Activated CD8-positive, alpha-beta memory T cell treated with anti-CD3 and anti-CD28 coated beads, Interleukin-2, amount 50 U/mL, for 4 hours (primary cell): ENCODE data around the gene SLC5A10.
"Not testable (repeated sequence)": the region's sequence is repeated elsewhere in the genome, so short reads cannot be mapped to it uniquely, and the experiment has no call there.

ENCODE experiments used
- DNase-seq: peaks from one replicate; pipeline ENCODE4 v3.0.0-alpha.2; 2020

The SLC5A10 gene

DNA sequence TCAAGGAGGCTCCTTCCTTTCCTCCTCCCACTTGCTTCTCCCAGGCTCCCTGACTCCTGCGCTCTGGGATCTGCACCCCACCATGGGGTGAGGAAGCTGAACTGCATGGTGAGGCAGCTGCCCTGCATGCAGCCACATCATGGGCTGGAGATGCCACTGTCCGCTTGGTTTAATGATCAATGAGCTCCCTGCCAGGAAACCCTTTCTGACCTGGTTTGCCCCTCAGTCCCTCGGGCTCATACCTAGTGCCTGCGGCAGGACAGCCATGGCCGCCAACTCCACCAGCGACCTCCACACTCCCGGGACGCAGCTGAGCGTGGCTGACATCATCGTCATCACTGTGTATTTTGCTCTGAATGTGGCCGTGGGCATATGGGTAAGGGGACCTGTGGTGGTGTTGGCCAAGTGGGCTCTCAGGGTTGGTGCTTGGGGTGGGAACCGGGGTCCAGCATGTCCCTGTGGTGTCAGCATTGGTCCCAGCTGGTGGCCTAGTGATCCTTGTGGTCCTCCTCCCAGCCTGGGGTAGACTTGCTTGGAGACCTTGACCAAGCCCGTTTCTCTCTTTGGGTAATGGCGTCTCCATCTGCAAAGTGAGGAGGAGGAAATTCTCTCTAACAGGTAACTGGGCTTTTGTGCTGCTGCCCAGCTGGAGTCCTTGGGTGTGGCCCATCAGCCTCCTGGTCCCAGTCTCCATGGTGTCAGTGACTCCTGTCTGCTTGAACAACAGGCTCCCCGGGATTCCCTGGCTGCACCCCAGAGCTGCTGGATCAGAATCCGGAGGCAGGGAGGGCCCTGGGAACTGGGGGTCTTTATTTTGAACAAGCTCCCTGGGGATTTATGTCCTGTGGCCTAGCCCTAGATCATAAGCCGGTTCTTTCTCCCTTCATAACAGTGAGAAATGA is at the start of gene SLC5A10:
Gene SLC5A10 (plus strand): TSS at position 225 of the 902 bp plus-strand sequence. CDS start 41 bp downstream, at position 266.
- no peak for DNase-seq

DNA sequence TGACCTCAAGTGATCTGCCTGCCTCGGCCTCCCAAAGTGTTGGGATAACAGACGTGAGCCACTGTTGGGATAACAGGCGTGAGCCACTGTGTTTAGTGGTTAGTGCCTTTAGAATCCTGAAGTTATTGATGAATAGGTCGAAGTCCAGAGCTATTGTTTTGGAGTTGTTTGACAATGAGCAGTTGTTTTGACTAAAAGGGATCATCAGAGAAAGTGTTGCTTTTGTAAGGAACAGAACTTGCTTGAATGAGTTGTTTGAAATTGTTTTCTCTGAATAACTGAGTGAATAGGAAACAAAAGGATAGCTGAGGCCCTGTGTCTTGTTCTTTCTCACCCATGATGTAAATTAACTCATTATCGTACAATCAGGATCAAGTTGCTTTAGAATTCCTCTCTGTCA is 47.5 kb upstream of the SLC5A10 start:
- DNase-seq: no peak

DNA sequence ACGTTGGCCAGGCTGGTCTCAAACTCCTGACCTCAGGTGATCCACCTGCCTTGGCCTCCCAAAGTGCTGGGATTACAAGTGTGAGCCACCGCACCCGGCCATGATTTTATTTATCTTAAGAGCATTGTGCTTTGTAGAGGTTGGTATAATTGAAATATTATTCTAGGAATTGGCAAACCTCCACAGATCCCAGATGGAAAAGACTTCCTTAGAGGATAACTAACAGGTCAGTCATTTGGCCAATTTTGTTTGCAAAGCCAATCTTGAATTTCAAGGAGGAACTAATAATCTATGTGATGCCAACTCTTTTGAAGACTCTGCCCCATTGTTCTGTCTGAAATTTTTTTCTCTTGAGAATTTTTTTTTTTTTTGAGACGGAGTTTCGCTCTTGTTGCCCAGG is 46.7 kb upstream of the SLC5A10 start:
- no peak for DNase-seq

DNA sequence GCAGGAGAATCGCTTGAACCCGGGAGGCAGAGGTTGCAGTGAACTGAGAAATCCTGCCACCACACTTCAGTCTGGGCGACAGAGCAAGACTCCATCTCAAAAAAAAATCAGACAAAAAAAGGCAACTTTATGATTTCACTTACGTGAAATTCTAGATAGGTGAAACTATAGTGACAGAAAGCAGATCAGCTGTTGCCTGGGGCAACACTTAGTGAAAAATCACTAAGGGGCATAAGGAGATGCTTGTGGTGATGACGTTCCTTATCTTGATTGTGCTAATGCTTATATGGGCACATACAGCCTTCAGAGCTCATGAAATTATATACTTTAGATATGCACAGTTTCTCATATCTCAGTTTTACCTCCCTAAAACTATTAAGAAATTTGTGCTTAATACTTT is 41.6 kb upstream of the SLC5A10 start:
- no peak for DNase-seq

DNA sequence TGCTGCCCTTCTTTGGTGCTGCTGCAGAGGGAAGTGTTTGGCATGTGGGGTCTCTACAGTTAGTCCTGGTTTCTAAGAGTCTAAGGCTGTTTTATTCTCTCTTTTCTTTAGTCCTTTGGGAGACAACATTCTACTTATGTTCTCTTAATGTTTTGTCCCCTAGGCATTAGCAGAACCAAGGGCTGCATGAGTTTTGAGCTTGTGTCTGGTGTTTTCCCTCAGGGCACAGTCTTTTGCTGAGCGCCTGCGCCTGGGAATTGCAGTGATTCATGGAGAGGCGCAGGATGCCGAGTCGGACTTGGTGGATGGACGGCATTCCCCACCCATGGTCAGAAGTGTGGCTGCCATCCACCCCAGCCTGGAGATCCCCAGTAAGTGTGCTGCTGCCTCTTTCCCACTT is 41.1 kb upstream of the SLC5A10 start:
- DNase-seq: no peak

DNA sequence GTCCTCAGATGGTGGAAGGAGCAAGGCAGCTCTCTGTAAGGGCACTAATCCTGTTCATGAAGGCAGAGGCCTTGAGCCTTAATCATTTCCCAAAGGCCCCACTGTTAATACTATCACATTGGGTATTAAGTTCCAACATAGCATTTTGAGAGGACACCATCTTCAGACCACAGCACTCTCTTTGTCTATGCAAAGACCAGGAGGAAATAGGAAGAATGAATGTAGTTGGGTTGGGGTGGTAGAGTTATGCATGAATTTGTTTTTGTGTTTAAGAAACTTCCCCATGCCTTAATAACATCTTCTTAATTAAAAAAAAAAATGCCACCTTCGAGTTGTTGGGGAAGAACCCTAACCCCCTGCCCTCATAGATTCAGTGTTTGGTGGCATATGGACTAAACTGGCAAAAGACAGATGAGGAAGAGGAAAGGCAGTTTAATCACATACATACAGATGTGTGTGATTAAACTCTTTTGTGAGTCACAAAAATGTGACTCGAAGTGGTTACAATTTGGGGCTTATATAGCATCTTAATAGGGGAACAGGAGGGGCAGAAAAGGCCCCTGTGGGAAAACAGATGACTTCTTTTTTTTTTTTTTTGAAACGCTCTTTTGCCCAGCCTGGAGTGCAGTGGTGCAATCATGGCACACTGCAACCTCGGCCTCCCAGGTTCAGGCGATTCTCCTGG is 35.0 kb upstream of the SLC5A10 start:
- no peak for DNase-seq

DNA sequence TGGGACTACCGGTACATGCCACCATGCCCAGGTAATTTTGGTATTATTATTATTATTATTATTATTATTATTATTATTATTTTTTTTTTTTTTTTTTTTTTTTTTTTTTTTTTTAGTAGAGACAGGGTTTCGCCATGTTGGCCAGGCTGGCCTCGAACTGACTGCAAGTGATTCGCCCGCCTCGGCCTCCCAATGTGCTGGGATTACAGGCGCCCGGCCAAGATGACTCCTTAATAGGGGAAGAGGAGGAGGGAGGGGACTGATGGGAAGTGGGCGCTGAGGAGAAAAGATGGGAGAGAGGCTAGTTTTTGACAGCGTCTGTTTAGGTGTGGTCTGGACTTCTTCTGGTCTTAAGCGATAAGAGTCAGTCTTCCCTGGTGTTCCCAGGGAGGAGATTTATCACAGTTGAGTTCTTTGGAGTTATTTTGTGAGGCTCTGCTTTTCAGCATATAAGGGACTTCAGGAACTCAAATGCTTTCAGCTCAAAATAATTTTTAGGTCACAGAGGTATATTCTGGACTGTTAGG is 34.4 kb upstream of the SLC5A10 start:
- no peak for DNase-seq

DNA sequence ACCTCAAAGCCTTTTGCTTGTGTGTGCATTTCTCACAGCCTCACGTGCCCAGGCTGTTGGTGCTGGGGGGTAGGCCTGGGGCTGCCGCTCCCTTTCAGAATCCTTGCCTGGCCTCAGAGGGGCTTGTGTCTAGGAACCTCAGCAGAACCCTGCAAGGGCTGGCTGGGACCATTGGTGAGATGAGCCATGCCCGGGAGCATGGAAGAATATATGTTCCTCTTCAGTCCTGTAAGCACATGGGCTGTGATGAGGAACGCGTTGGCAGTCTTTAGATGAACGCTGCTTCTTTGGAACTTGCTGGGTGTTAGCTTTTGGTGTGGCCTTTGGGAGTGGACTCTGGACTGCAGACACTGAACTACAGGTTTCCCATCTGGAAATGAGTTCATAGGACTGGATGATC is 32.0 kb upstream of the SLC5A10 start:
- DNase-seq: no peak

DNA sequence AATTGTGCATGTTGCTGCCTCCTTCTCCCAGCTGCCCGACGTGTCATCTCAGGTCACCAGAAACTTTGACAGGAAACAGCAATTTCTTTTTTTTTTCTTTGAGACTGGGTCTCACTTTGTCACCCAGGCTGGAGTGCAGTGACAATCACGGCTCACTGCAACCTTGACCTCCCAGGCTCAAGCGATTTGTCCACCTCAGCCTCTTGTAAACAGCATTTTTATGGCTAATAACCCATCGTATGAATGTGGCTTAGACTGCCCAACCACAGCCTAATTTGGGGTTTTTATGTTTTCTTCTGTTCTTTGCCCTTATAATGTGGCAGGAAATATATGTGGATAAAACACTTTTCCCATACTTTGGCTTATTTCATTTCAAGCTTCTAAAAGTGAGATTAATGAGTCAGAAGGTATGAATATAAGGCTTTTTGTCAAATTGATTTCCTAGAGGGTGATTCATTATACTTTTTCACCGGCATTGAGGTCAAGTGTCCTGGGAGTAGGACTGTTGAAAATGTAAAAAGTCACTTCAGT is 31.0 kb upstream of the SLC5A10 start:
- no peak for DNase-seq

DNA sequence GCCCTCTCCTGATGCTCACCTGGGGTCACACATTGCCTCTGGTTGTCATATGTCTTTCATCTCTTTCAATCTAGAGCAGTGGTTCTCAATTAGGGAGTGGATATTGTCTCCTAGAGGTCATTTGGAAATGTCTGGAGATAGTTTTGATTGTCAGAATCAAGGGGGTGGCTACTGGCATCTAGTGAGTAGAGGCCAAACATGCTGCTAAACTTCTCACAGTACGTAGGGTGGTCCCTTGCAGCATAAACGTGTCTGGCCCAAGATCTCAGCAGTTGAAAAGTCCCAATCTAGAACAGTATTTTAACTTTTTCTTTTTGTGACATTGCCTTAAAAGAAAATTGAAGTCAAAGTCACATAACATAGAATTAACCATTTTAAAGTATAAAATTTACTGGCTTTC is 30.5 kb upstream of the SLC5A10 start:
- DNase-seq: no peak

DNA sequence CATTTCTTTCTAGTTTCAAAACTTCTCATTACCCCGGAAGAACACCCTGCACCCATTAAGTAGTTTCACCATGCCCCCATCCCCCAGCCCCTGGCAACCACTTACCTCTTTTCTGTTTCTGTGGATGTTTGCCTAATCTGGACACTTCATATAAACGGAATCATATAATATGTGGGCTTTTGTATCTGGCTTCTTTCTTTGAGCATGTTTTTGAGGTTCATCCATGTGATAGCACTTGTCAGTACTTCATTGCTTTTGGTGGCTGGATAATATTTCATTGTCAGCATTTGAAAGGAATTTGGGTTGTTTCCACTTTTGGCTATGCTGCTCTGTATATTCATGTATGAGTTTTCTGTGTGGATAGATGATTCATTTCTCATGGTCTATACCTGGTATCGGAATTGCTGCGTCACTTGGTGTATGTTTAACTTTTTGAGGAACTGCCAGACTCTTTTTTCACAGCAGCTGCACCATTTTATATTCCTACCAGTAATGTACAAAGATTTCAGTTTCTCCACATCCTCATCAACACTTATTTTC is 30.0 kb upstream of the SLC5A10 start:
- DNase-seq: no peak

DNA sequence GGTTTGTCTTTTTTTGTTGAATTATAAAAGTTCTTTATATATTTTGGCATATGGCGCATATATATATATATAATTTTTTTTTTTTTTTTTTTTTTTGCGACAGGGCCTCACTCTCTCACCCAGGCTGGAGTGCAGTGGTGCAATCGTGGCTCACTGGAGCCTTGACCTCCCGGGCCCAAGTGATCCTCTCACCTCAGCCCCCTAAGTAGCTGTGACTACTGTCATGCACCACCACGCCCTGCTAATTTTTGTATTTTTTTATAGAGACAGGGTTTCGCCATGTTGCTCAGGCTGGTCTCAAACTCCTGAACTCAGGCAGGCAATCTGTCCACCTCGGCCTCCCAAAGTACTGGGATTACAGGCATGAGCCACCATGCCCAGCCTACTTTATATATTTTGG is 29.4 kb upstream of the SLC5A10 start:
- not testable (repeated sequence) for DNase-seq

DNA sequence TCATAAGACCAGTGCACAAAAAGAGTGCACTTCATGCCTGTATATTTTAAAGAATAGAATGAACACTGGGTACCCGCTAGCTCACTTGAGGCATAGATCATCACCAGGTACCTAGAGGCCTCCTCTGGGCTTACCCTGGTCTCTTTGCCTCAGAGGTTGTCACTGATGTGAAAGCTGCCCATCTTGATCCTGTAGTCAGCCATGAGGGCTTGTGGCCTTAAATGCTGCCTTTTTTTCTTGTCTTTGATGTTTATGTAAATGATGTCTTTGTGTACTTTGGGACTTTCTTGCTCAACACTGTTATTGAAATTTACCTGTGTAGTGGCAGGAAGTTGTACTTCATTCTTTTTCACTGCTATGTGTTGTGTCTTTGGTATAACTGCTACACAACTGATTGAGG is 26.8 kb upstream of the SLC5A10 start:
- DNase-seq: no peak

DNA sequence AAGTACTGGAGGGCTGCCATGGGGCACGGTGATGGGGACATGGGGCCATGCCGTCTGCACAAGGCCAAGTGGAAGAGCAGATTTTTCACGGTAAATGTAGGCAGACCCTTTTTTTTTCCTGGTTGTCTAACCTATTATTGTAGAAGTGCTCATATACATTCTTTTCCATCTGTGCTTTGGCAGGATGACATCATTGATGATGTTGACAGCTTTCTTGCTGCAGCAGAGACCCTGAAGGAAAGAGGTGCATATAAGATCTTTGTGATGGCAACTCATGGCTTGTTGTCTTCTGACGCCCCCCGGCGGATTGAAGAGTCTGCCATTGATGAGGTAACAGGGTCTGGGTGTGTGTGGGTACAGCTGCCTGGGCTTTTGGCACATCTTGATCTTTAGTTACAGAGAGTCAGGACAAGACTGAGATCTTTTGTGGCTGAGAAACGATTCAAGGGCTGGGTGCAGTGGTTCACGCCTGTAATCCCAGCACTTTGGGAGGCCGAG is 23.3 kb upstream of the SLC5A10 start:
- DNase-seq: no peak

DNA sequence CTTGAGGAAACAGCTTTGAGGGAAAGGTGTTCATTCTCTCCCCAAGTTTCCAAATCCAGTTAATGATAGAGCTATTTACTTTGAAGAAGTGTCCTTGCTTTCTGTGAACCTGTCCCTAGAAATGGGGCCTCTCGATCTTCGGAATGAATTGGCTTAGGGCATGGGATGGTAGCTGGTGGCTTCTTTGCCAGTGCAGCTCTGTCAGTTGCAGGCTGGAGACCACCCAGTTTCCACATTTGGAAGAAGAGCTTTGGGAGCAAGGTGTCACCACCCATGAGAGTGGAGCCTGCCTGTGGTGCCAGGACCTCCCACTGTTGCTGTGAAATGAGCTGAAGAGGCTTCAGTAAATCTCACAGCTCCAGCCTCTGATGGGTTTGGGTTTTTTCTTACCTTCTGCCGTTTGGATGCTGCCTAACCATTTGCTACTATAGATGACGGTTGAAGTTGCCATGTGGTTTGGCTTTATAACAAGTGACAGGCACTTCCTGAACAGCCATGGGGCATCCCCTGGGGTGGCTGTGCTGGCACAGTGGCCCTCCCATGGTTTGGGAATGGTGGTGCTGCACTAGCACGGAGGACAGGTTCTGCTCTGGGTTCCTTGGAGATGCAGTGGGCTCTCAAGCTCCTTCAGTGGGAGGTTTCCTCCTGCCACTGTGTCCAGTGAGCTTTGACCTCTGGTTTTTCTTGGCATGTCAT is 19.5 kb upstream of the SLC5A10 start:
- DNase-seq: no peak

DNA sequence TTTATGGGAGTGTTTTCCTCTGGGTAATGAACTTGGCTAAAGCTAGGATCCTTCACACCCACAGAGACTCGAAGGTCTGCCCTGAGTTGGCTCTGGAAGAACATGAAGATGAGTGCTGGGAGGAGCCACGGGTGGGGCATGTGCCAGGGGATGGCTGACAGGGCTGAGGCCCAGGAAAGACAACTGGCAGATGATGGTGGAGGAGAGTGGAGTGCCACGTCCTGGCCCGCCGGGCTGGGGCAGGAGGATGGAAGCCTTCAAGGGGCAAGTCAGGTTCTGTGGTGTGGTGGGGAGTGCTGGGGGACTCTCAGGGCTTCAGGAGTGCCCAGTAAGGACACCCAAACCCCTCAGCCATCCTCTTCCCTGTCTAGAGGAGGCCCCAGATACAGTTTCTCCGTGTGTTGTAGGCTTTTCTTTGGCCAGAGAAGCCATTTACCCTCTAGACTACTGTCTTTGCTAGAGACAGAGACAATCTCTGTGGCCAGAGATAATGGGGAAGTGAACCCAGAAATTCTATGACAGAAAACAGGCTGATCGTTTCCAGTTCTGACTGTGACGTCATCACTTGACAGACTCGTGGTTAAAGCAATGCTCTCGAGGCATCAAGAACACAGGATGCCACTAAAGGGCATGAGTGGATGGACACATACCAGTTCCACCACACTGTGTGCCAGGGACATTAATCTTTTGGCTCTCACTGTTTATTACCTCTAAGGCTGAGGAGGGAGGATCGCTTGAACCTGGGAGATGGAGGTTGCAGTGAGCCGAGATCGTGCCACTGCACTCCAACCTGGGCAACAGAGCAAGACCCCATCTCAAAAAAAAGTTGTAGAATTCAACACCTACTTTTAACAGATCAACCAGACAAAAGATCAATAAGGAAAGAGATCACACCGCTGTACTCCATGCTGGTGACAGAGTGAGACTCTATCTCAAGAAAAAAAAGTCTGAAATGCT is 18.6 kb upstream of the SLC5A10 start:
- DNase-seq: no peak

DNA sequence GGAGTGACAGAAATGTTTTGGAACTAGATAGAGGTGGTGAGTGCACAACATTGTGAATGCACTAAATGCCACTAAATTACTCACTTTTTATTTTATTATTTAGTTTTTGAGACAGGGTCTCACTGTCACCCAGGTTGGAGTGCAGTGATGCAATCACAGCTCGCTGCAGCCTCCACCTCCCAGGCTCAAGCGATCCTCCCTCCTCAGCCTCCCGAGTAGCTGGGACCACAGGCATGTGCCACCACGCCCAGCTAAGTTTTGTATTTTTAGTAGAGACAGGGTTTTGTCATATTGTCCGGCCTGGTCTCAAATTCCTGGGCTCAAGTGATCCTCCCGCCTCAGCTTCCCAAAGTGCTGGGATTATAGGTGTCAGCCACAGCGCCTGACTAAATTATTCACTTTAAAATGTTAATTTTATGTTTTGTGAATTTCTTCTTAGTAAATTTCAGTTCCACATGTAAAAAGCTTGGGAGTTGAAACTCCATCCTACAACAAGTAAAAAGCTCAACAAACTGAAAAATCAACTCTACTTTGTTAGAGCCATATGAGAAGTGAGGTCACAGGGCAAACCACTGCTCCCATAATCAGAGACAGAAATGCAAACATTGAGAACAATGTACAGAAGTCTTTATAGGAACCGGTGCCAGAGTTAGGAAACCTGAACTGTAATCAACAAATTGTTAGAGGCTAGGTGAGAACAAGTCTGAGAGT is 13.8 kb upstream of the SLC5A10 start:
- DNase-seq: no peak

DNA sequence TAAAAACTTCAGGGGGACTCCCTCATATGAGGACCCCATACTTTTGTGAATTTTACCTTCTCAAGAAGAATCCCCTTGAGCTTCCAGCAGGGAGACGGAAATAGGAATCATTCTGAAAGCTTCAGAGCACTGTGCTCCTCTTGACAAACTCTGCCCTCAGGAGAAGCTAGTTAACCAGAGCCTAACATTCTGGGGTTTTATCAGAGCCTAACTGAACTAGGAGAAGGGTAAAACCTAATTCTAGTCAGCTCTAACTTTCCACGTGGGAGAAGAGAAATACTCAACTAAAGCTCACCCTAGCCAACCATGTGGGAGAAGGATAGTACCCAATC is 13.3 kb upstream of the SLC5A10 start:
- DNase-seq: no peak

DNA sequence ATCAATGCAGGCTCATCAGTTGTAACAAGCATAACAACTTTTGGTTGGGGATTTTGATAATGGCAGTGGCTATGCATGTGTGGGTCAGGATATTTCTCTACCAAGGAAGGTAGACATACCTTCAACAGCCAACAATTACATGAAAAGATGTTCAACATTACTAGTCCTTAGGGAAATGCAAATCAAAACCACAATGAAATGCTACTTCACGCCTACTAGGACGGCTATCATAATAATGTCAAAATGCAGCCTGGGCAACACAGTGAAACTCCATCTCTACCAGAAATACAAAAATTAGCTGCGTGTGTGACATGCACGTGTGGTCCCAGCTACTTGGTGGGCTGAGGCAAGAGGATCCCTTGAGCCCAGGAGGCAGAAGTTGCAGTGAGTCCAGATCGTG is 7.3 kb upstream of the SLC5A10 start:
- no peak for DNase-seq

DNA sequence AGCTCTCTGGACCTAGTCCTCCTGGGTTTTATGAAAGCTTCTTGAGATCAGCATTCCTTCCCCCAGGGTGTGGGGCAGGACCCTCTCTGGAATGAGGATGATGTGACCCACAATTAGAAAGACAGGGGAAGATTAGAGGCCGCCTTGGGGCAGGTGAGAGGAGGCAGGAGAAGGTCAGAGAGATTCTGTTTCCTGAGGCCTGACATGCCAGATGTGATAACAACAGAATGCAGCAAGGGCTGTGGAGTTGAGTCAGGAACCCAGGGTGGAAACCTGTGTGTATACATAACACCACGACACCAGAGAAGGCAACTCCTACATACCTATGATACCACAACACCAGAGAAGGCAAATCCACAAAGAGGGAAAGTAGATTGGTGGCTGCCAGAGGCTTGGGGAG is 5.4 kb upstream of the SLC5A10 start:
- no peak for DNase-seq

DNA sequence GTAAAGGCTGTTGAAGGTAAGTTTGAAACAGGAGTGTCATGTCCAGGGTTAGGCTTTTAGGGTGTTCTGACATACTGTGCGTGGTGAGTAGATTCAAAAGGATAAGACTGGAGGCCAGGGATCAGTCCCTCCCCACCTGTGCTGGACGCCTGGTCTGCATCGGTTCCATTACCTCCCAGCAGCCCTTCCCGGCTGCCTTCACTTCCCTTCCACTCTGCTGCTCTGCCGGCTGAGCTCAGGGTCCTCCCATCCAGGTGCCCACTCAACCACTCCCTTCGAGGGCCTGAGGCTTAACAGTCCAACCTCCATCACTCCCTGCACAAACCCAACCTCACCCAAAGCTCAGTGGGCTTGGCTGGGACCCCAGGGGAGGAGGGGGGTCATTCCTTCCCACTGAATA is 4.1 kb upstream of the SLC5A10 start:
- no peak for DNase-seq
